SK-N-SH treated with all-trans-retinoic acid at 6 μM for 48 hours (cell line): ENCODE results near the gene TRMT112.

Experiments used
- ARNTL ChIP-seq: fragments of 450-650 bp; formaldehyde crosslinking; IDR thresholded peaks from 2 replicates; pipeline ENCODE4 v1.5.0; 2020; ENCODE audit warnings: low read depth, mild to moderate bottlenecking, moderate library complexity, borderline replicate concordance
- CSRNP3 ChIP-seq: fragments of 250-450 bp; sonication (Bioruptor Pico); IDR thresholded peaks from 2 replicates; pipeline ENCODE4 v1.5.1; 2021; ENCODE audit warnings: mild to moderate bottlenecking, moderate library complexity
- ESRRG ChIP-seq: fragments of 250-450 bp; sonication (Bioruptor Pico); IDR thresholded peaks from 2 replicates; pipeline ENCODE4 v1.6.1; 2021; ENCODE audit warnings: mild to moderate bottlenecking
- GLIS3 ChIP-seq: fragments of 250-450 bp; sonication (Bioruptor Pico); IDR thresholded peaks from 2 replicates; pipeline ENCODE4 v1.5.0; 2020; ENCODE audit warnings: mild to moderate bottlenecking, moderate library complexity
- ISL1 ChIP-seq: fragments of 250-450 bp; sonication (Bioruptor Pico); IDR thresholded peaks from 2 replicates; pipeline ENCODE4 v2.1.2; 2022; ENCODE audit warnings: mild to moderate bottlenecking, moderate library complexity
- SNAI2 ChIP-seq: fragments of 250-450 bp; sonication (Bioruptor Pico); IDR thresholded peaks from 2 replicates; pipeline ENCODE4 v1.5.0; 2020; ENCODE audit warnings: mild to moderate bottlenecking, moderate library complexity
- ZC3H10 ChIP-seq: fragments of 250-450 bp; sonication (Bioruptor Pico); IDR thresholded peaks from 2 replicates; pipeline ENCODE4 v1.5.1; 2021; ENCODE audit warnings: mild to moderate bottlenecking, moderate library complexity
- ZFP3 ChIP-seq: fragments of 250-450 bp; sonication (Bioruptor Pico); IDR thresholded peaks from 2 replicates; pipeline ENCODE4 v1.5.0; 2020; ENCODE audit warnings: mild to moderate bottlenecking, moderate library complexity
- ZNF565 ChIP-seq: fragments of 450-650 bp; formaldehyde crosslinking; conservative IDR thresholded peaks from 2 replicates; pipeline ENCODE4 v1.5.0; 2020; ENCODE audit warnings: low read depth, mild to moderate bottlenecking, moderate library complexity
- ZNF70 ChIP-seq: fragments of 450-650 bp; formaldehyde crosslinking; IDR thresholded peaks from 2 replicates; pipeline ENCODE4 v1.5.0; 2020; ENCODE audit warnings: mild to moderate bottlenecking, moderate library complexity
- ZNF8 ChIP-seq: fragments of 450-650 bp; formaldehyde crosslinking; IDR thresholded peaks from 2 replicates; pipeline ENCODE4 v1.5.0; 2020; ENCODE audit warnings: mild to moderate bottlenecking, moderate library complexity
- TF ChIP-seq, protein P1 (sequence below): fragments of 250-450 bp; sonication (Bioruptor Pico); IDR thresholded peaks from 2 replicates; pipeline ENCODE4 v1.8.0; 2021; ENCODE audit warnings: low read depth, mild to moderate bottlenecking, moderate library complexity, borderline replicate concordance
- TF ChIP-seq, protein P2 (sequence below): fragments of 250-450 bp; sonication (Bioruptor Pico); IDR thresholded peaks from 2 replicates; pipeline ENCODE4 v1.5.0; 2020; ENCODE audit warnings: mild to moderate bottlenecking, moderate library complexity
- TF ChIP-seq, protein P3 (sequence below): fragments of 250-450 bp; sonication (Bioruptor Pico); IDR thresholded peaks from 2 replicates; pipeline ENCODE4 v1.8.0; 2020; ENCODE audit warnings: mild to moderate bottlenecking, moderate library complexity, borderline replicate concordance

GRCh38 chr11:64290352-64291261 is 26.8 kb downstream of the TRMT112 start:
- TF ChIP-seq ZFP3 (CRISPR knock-in tag), result no peak
- no peak for TF ChIP-seq ZNF8 (CRISPR knock-in tag)
- TF ChIP-seq ZNF565 (CRISPR knock-in tag), result no peak
- TF ChIP-seq, protein P1, sequence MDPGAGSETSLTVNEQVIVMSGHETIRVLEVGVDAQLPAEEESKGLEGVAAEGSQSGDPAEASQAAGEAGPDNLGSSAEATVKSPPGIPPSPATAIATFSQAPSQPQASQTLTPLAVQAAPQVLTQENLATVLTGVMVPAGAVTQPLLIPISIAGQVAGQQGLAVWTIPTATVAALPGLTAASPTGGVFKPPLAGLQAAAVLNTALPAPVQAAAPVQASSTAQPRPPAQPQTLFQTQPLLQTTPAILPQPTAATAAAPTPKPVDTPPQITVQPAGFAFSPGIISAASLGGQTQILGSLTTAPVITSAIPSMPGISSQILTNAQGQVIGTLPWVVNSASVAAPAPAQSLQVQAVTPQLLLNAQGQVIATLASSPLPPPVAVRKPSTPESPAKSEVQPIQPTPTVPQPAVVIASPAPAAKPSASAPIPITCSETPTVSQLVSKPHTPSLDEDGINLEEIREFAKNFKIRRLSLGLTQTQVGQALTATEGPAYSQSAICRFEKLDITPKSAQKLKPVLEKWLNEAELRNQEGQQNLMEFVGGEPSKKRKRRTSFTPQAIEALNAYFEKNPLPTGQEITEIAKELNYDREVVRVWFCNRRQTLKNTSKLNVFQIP (CRISPR knock-in tag), result no peak
- TF ChIP-seq, protein P2, sequence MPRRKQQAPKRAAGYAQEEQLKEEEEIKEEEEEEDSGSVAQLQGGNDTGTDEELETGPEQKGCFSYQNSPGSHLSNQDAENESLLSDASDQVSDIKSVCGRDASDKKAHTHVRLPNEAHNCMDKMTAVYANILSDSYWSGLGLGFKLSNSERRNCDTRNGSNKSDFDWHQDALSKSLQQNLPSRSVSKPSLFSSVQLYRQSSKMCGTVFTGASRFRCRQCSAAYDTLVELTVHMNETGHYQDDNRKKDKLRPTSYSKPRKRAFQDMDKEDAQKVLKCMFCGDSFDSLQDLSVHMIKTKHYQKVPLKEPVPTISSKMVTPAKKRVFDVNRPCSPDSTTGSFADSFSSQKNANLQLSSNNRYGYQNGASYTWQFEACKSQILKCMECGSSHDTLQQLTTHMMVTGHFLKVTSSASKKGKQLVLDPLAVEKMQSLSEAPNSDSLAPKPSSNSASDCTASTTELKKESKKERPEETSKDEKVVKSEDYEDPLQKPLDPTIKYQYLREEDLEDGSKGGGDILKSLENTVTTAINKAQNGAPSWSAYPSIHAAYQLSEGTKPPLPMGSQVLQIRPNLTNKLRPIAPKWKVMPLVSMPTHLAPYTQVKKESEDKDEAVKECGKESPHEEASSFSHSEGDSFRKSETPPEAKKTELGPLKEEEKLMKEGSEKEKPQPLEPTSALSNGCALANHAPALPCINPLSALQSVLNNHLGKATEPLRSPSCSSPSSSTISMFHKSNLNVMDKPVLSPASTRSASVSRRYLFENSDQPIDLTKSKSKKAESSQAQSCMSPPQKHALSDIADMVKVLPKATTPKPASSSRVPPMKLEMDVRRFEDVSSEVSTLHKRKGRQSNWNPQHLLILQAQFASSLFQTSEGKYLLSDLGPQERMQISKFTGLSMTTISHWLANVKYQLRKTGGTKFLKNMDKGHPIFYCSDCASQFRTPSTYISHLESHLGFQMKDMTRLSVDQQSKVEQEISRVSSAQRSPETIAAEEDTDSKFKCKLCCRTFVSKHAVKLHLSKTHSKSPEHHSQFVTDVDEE (CRISPR knock-in tag), result no peak
- TF ChIP-seq ZC3H10 (CRISPR knock-in tag), result no peak
- TF ChIP-seq, protein P3, sequence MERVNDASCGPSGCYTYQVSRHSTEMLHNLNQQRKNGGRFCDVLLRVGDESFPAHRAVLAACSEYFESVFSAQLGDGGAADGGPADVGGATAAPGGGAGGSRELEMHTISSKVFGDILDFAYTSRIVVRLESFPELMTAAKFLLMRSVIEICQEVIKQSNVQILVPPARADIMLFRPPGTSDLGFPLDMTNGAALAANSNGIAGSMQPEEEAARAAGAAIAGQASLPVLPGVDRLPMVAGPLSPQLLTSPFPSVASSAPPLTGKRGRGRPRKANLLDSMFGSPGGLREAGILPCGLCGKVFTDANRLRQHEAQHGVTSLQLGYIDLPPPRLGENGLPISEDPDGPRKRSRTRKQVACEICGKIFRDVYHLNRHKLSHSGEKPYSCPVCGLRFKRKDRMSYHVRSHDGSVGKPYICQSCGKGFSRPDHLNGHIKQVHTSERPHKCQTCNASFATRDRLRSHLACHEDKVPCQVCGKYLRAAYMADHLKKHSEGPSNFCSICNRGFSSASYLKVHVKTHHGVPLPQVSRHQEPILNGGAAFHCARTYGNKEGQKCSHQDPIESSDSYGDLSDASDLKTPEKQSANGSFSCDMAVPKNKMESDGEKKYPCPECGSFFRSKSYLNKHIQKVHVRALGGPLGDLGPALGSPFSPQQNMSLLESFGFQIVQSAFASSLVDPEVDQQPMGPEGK (CRISPR knock-in tag), result no peak
- TF ChIP-seq GLIS3 (CRISPR knock-in tag), result no peak
- TF ChIP-seq ZNF70 (CRISPR knock-in tag), result no peak
- no peak for TF ChIP-seq ARNTL (CRISPR knock-in tag)
- no peak for TF ChIP-seq SNAI2 (CRISPR knock-in tag)
- TF ChIP-seq ESRRG (CRISPR knock-in tag), result no peak
- TF ChIP-seq CSRNP3, result no peak
- TF ChIP-seq ISL1 (CRISPR knock-in tag), result no peak
